T-helper 9 cell (primary cell): Measurements from ENCODE around the gene TWF2.

Source experiments
- DNase-seq: peaks from one replicate; pipeline ENCODE4 v3.0.0-alpha.2; 2020

TWF2 gene

GRCh38 chr3:52198643-52199608 lies 40.0 kb downstream of the TWF2 start:
- DNase-seq = no peak

- peak; percentile 94 for DNase-seq
Measured at GRCh38 chr3:52197842-52198625, 40.9 kb downstream of the TWF2 start, which contains the start of gene ALAS1. Gene ALAS1 (plus strand): TSS chr3:52198160. CDS start chr3:52199242, 1,082 bp downstream.

DNA sequence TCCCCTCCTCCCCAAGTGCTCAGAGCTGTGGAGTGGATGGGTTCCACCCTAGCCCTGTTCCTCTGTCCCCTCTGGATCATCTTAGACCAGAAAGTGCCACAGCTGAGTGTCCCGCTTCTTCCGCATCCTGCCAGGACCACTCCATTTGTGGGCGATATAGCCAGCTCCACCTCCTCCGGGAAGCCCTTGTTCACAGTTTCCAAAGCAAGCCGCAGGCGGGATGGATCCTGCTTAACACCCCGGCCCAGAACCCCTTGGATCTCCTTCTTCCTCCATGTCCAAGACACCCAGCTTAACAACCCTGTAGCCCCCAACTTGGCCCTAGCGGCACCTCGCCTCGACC lies 41.5 kb downstream of the TWF2 start:
- DNase-seq = no peak

GRCh38 chr3:52196977-52197376 lies 42.0 kb downstream of the TWF2 start:
- no peak for DNase-seq

DNA sequence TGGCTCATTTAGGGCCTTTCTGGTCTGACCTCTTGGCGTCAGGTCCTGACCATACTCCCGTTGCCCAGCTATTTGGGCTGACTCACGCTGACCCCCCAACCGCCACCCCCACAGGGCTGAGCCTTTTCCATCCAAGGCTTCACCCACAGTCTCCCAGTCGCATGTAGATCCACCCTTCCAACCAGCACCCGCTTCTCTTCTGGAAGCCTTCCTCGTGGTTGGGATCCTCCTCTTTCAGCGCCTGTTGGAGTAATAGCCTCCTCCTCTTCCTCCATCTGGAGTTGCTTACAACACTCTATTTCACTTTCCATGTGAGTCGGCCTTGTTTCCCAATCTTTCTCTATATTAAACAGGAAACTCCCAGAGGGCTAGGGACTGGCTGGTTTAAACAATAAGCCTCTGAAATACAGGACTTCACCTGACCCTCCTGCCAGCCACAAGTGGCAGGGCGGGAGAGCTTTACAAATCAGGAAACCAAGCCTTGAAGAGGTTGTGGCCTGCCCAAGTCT lies 43.1 kb downstream of the TWF2 start:
- no peak for DNase-seq

DNA sequence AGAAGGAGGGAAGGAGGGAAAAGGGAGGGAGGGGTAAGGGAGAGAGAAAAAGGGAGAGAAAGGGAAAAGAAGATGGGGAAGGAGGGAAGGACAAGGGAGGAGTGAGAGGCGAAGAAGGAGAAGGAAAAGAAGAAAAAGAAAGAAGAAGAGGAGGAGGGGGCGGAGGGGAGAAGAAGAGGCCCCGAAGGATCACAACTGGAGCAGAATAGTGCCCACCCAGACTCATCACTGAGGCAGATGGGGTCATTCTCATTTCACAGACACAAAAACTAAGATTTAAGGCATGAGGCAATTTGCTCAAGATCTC lies 43.7 kb downstream of the TWF2 start:
- no peak for DNase-seq

DNA sequence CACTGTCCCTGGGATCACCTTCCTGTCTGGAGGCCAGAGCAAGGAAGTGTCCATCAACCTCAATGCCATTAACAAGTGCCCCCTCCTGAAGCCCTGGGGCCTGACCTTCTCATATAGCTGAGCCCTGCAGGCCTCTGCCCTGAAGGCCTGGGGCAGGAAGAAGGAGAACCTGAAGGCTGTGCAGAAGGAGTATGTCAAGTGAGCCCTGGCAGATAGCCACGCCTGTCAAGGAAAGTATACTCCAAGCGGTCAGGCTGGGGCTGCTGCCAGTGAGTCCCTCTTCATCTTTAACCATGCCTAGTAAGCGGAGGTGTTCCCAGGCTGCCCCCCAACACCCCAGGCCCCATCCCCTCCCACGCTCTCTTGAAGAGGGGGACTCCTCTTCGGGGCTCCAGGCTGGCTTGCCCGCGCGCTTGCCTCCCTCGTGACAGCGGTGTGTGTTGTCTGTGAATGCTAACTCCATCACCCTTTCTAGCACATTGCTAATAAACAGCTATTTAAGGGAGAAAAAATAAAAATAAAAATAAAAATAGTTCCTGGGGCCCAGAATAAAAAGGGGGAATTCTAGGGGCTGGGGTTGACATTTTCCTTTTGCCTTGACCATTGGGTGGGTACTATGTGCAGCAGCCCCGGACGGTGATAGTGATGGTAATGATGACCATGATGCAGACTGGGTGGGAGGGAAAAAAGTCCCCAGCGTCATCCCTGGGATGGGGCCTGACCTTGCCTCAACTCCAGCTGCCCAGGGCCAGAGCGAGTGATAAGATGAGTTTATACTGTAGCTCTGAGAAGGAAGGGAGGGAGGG lies 44.3 kb downstream of the TWF2 start:
- DNase-seq = no peak

DNA sequence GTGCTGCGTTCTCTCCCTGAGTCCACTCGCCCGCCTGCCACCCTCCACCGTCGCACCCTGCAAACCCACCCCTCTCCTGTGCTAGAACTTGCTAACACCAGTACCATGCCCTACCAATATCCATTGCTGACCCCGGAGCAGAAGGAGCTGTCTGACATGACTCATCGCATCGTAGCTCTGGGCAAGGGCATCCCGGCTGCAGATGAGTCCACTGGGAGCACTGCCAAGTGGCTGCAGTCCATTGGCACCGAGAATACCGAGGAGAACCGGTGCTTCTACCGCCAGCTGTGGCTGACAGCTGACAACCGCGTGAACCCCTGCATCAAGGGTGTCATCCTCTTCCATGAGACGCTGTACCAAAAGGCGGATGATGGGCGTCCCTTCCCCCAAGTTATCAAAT lies 45.9 kb downstream of the TWF2 start:
- no peak for DNase-seq

GRCh38 chr3:52191663-52192062 lies 47.3 kb downstream of the TWF2 start:
- DNase-seq = no peak

GRCh38 chr3:52190294-52191074 lies 48.5 kb downstream of the TWF2 start:
- no peak for DNase-seq

GRCh38 chr3:52188556-52188955 lies 50.4 kb downstream of the TWF2 start:
- DNase-seq = no peak

DNA sequence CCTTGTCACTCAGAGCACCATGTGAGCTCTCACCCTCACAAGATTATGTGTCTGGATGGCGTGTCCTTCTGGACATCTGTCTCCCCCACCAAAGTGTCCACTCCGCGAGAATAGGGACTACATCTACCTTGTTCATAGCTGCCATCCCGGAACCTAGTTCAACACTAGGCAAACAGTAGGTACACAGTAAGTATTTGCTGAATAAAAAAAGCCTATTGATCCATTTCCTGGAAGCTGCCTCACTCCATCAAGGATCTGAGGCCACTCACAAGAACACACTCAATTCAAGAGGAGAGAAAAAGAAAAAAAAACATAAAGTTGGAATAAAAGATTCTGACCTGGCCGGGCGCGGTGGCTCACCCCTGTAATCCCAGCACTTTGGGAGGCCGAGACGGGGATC lies 52.2 kb downstream of the TWF2 start:
- no peak for DNase-seq

- DNase-seq = no peak
Measured at GRCh38 chr3:52185837-52186236, 53.1 kb downstream of the TWF2 start.

DNA sequence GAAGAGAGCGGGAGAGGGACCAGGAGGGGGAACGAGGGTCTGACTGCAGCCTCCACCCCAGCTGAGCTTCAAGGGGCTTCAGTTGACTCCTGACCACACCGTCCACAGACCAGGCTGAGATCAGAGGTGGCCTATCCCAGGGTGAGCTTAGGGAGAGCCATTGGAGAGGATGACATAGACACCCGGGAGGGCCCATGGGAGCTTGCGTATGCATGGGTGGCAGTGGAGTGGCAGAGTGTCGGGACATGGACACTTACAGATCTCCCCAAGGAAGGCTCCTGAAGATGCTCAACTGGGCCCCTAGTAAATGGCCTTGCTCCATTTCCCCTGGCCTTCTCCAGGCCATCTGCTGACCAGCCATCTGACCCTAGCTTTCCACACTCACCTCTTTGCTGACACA lies 53.6 kb downstream of the TWF2 start:
- no peak for DNase-seq

DNA sequence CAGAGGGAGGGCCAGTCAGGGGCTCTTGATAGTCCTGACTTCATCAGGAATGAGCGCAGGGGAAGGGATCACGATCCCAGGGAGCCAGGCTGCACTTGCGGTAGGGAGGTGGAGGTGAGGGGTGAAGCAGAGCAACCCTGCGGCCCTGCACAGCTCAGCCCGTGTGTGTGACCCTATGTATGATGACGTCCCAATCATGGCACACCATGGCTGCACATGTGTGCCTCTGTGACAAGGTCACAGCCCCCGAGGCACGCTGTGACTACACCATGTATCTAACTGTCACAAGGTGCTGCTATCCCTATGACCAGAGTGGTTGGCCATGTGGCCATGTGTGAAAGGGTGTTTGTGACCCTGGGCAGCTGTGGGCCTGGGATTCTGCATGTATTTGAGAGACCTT lies 54.3 kb downstream of the TWF2 start:
- DNase-seq = no peak

DNA sequence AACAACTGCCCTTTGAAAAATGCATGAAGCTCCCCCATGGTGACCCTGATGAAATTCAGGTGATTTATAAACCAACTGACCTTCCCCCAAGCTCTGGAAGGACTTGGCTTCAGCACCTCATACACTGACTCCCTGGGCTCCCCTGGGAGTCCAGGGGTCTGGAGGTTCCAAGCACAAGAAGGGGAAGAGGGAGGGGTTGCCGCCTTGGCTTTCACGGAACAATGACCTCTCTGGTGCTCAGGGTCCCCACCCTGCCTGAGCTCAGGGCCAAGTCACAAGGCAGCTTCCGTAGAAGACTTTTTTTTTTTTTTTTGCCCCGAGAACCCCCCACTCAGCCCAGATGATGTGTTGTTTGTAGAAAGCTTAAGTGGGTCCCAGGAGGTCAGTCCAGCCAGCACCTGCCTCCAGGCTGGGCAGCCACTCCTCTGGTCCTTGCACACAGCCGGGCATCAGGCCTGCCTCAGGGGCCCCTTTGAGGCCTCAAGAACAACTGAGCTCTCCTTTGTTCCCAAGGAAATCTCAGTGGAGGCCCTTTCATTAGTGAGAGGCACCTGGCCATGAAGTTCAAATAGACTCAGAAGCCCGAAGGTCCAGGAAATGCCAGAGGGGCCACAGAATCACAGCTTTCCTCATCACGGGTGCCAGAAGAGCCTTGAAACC lies 55.0 kb downstream of the TWF2 start:
- DNase-seq = no peak

DNA sequence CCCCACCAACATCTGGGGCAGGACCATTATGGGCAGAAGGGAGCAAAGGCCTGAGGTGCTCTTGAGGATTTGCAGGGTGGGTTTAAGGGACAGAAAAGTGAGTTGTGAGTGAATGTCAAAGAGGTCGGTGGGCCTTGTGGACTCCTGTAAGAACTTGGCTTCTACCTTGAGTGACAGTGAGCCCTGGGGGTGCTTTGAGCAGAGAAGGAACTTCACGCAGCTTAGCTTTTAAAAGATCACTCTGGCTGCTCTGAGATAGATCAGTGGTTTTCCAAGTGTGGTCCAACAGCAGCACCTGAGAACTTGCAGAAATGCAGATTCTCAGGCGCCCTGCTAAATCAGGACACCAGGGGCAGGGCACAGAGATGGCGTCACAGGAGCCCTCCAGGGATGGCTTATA lies 56.3 kb downstream of the TWF2 start:
- DNase-seq = no peak

DNA sequence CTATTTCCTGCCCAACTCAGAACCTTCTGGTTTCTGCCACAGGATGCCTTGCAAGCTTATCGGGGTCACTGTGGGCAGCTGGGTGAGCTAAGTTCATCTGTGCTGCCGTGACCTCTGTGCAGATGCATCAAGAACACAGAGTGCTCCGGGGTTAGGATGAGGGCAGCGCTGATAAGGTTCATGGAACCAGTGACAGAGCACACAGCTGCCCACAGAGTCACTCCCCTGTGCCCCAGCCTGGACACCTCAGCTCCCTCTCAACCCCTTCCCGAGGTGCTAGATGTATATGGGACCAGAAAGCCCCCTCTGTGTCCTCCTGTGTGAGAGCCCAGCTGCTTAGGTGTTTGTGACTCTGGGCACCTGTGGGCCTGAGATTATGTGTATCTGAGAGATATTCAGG lies 56.8 kb downstream of the TWF2 start:
- no peak for DNase-seq

GRCh38 chr3:52181543-52181942 lies 57.4 kb downstream of the TWF2 start:
- no peak for DNase-seq
